ENCODE measurements around the gene GRID2. TPM values are rescaled to one million over a fixed set of nuclear protein-coding genes. Genes with fewer than 3 reads are reported as not detected.

GRID2 gene
- total RNA-seq (2022) (not detected in 2 replicates), Bru-seq, nascent RNA (percentile 1 among the genes with signal in this experiment), BruChase-seq, experiment 1, labeled RNA remaining after a 2-hour chase (percentile 2 among the genes with signal in this experiment), BruChase-seq, experiment 2, labeled RNA remaining after a 6-hour chase (percentile 0 among the genes with signal in this experiment)
- long read RNA-seq = 0 reads

- POLR2A ChIA-PET = no interaction called here
- TF ChIP-seq CTCF (IDR thresholded peaks at IDR 0.05; ENCODE audit: insufficient read depth in 1 of 2, low read depth in 1 of 2, low read length in 1 of 2, severe bottlenecking in 1 of 2, unreplicated experiment in 1 of 2) = no peak
- H3K4me1 Mint-ChIP-seq (ENCODE audit: low read depth, unreplicated experiment) = no peaks in the 10 kb centered on the region
- Histone ChIP-seq H3K4me3 (ENCODE audit: low read depth, low read length) (no peak within 1 kb of the TSS), H3K27me3 (replicated peaks; ENCODE audit: control insufficient read depth, insufficient read depth, low read length) (no peaks in the 10 kb centered on the region), H3K9me3 (no peaks in the 10 kb centered on the region), H3K36me3 (ENCODE audit: control insufficient read depth, insufficient read depth, low read length) (no peaks in the 10 kb centered on the region), H3K4me1 (no peaks in the 10 kb centered on the region)
- intact Hi-C loops (cut with micrococcal nuclease; ENCODE audit: unreplicated experiment) = no loop called here
- DNase-seq = no peak
- H3K36me3 Mint-ChIP-seq (ENCODE audit: insufficient read depth, unreplicated experiment) = no peaks in the 10 kb centered on the region
- H3K27ac Mint-ChIP-seq (ENCODE audit: unreplicated experiment) = no peak within 1 kb of the TSS
- H3K4me3 Mint-ChIP-seq (ENCODE audit: unreplicated experiment) = no peak within 1 kb of the TSS
- CTCF ChIA-PET = no interaction called here
- H3K9me3 Mint-ChIP-seq (ENCODE audit: unreplicated experiment) = no peaks in the 10 kb centered on the region
- H3K27me3 Mint-ChIP-seq (ENCODE audit: insufficient read depth, unreplicated experiment) = peaks cover 2% of the 10 kb centered on the region
- BruUV-seq (replicated peaks) = no TSS peak
These were observed at the start of gene GRID2 for GRCh38 chr4:92303621-92304027. GRID2 (plus strand) TSS chr4:92303966.

- no peaks in the 10 kb centered on the region for H3K4me1 Mint-ChIP-seq (ENCODE audit: low read depth, unreplicated experiment)
These were observed 49.6 kb upstream of the GRID2 start for GRCh38 chr4:92253986-92254671.

More at GRCh38 chr4:92253986-92254671, 49.6 kb upstream of the GRID2 start:
- no peaks in the 10 kb centered on the region for H3K36me3 ChIP-seq (ENCODE audit: control insufficient read depth, insufficient read depth, low read length)
- no peak for TF ChIP-seq CTCF (IDR thresholded peaks at IDR 0.05; ENCODE audit: insufficient read depth in 1 of 2, low read depth in 1 of 2, low read length in 1 of 2, severe bottlenecking in 1 of 2, unreplicated experiment in 1 of 2)
- no peaks in the 10 kb centered on the region for H3K9me3 Mint-ChIP-seq (ENCODE audit: unreplicated experiment)
- ChIA-PET POLR2A (no interaction called here), CTCF (no interaction called here)
- H3K36me3 Mint-ChIP-seq (ENCODE audit: insufficient read depth, unreplicated experiment) = no peaks in the 10 kb centered on the region
- H3K27ac Mint-ChIP-seq (ENCODE audit: unreplicated experiment) = no peak overlapping the region
- H3K4me1 ChIP-seq = no peaks in the 10 kb centered on the region
- no TSS peak for BruUV-seq (replicated peaks)
- intact Hi-C loops (cut with micrococcal nuclease; ENCODE audit: unreplicated experiment) = no loop called here
- H3K4me3 ChIP-seq (ENCODE audit: low read depth, low read length) = no peak overlapping the region
- no peaks in the 10 kb centered on the region for H3K27me3 Mint-ChIP-seq (ENCODE audit: insufficient read depth, unreplicated experiment)
- H3K27me3 ChIP-seq (replicated peaks; ENCODE audit: control insufficient read depth, insufficient read depth, low read length) = no peaks in the 10 kb centered on the region
- no peak for DNase-seq
- H3K4me3 Mint-ChIP-seq (ENCODE audit: unreplicated experiment) = no peak overlapping the region
- no peaks in the 10 kb centered on the region for H3K9me3 ChIP-seq
